ENCODE results near the gene INTS2.
A peak's percentile ranks its signal among the peaks of the same experiment; 100 is the strongest.
"Not testable (repeated sequence)": the region's sequence is repeated elsewhere in the genome, so short reads cannot be mapped to it uniquely, and the experiment has no call there.

Gene INTS2

DNA sequence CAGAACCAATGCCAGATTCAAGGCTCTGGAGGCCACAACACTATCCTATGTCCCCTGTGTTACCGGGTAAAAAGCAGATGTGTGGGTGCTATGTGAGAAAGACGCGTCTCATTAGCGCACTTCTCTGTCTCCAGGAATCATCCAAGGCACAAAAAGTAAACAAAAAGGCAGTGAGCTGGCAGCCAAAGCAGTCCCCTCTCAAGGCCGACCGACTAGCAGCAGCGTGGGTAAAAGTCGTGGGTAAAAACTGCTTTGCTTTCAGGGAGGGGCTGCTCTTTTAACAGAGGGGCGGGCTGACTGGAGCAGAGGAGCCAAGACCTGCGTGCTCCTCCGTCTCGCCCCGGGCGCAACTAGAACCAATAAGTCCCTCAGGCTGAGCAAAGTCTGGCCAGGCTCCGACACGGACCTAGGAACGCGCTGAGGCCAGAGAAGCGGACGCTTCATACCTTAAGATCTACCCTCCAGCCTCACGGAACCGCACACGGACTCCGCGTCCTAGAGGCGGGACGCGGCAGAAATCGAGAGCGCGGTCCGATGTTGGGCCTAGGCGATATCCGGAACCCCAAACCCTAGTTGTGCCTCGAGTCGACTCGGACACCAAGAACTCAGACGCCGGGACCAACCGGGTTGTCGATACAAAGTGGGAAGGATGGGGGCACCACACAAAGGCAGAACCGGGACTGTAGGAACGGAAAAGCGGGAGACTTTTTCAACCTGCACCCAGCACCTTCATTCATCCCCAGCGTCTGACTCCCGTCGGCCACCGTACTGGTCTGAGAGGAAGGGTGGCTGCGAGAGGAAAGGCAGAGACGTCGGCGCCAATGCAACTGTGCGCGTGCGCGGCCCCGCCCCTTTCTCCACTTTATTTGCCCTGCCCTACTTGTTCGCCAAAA, at the start of gene INTS2:
Gene INTS2, minus strand, starts transcription at position 775 of the 893 bp plus-strand sequence. CDS start 1,338 bp downstream, outside the sequence.
- DNase-seq (ENCODE audit: low spot score), result peak; percentile 97

DNA sequence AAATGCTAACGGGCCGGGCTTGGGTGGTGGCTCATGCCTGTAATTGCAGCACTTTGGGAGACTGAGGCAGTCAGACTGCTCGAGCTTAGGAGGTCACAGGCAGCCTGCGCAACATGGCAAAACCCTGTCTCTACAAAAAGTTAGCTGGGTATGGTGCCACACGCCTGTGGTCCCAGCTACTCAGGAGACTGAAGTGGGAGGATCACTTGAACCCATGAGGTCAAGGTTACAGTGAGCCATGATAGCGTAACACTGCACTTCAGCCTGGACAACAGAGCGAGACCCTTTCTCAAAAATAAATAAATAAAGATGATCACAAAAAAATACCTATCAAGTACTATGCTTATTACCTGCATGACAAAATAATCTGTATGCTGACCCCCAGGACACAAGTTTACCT, 46.3 kb upstream of the INTS2 start:
- no peak for DNase-seq (ENCODE audit: low spot score)

DNA sequence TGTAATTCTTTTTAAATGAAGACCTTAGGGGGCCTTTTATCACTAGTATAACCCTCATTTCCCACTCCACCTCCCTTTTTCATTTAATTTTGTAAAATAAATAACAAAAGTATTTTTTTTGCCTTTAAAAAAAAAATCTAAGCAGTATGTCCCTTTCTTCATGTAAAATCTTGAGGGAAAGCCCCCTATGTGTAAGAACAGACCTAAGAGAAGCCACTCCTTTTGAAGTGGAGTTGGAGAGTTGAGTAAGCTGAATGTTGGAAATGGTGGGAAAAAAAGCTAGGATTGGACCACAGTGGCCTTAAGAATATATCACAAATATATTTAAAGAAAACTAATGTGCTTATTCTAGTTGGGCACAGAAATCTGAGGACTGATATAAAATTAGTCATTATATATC, 44.5 kb upstream of the INTS2 start:
- DNase-seq (ENCODE audit: low spot score), result no peak

DNA sequence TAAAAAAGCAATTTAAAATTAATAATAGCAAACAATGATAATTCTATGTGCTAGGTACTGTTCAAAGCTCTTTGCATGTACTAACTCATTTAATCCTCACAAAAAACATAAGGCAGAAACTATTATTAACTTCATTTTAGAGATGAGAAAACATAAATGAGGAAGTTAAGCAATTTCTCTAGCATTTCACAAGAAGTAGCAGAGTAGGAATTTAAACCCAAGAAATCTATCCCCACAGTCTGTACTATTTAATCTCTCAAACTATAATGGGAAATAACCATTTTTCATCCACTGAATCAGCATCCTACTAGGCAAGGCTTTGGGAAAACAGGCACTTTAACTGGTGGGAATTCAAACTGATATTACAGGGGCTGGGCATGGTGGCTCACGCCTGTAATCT, 42.2 kb upstream of the INTS2 start:
- DNase-seq (ENCODE audit: low spot score), result no peak

DNA sequence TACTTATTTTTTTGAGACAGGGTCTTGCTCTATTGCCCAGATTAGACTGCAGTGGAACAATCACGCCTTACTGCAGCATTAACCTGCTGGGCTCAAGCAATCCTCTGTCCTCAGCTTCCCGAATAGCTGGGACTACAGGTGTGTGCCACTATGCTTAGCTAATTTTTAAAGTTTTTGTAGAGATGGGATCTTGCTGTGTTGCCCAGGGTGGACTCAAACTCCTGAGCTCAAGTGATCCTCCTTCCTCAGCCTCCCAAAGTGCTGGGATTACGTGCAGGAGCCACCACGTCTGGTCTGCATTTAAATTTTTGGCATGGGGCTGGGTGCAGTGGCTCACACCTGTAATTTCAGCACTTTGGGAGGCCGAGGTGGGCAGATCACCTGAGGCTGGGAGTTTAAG, 41.0 kb upstream of the INTS2 start:
- DNase-seq (ENCODE audit: low spot score), result no peak

DNA sequence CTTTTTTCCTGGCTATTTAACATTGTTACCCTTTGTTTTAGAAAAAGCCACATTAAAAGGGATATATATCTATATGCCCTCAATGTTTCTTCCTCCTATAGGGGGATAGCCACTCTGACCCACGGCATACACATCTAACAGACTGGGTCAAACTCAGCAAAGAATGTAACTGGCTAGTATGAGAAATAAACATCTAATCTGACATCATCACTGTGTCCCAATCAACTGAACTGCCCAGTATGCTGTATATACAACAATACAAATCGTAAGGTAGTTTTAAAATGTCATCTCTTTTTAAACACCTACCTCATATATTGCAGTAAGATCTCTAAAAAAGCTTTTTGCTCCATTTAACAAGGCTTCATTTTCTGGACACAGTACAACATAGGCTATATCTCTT, 39.9 kb upstream of the INTS2 start:
- DNase-seq (ENCODE audit: low spot score), result no peak

- no peak for DNase-seq (ENCODE audit: low spot score)
These were observed 38.4 kb upstream of the INTS2 start for GRCh38 chr17:61966191-61966590.

DNA sequence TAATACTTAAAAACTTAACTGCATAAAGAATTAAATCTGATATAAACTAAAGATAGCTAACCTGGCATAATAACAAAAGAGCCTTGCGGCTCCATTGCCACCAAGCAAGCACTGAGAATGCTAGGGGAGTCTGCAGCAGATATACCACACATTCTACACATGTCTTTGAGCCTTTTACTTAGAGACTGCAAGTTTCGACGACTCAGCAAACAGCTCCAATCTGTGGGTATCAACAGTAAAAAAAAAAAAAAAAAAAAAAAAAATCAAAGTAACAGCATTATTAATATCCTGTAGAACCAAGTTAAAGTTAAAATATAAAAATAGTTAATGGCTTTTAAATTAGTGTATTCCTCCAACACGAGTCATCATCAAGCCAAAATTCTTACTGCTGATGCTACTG, 27.8 kb upstream of the INTS2 start:
- no peak for DNase-seq (ENCODE audit: low spot score)

DNA sequence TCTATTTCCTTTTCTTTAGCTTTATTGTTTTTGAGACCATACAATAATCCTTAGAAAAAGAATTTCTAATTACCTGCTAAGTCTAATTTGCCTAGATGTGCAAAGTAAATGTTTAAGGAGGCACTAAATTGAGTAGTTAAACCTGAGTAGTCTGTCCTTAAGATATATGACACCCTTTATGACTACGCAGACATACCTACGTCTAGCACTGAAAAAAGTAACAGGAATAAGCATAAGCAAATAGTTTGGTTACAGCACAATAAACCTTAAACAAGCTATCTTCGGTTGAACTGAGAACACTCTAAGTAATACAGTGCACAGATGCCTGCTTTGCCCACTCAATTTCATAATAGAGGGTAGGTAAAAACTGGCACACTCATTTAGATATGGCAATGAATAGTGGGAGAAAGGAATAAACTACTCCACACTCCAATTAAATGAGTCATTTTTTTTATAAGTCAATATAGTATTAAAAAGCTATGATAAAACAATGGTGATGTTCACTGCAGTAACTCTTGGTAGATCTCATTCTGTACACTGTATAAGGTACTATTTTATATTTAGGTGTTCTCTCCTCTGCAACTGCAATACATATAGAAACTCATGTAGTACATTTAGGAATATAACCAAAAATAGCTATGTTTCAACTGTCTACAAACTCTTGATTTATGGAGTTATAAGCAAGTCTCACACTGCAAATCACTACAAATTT, 19.7 kb upstream of the INTS2 start:
- DNase-seq (ENCODE audit: low spot score), result no peak

GRCh38 chr17:61946359-61946758, 18.6 kb upstream of the INTS2 start:
- DNase-seq (ENCODE audit: low spot score), result no peak

- no peak for DNase-seq (ENCODE audit: low spot score)
These were observed 15.3 kb upstream of the INTS2 start for GRCh38 chr17:61943117-61943516.

- DNase-seq (ENCODE audit: low spot score), result no peak
These were observed 14.3 kb upstream of the INTS2 start for GRCh38 chr17:61942085-61942484.

DNA sequence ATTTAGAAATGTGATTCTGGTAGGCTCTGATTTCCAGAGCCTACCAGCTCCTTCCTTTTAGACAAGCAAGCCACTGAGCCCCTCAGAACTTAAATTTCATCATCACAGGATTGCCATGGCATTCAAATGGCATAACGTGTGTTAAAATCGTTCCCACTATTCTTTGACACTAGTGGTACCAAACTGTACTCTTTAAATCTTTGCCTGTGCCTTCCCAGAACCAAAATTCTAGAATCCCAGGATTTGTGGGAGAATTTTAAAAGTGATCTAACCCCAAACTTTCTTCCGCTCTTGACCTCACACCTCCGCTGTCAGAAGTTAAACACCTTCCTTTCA, 287 bp upstream of the INTS2 start:
- DNase-seq (ENCODE audit: low spot score), result no peak

- no peak for DNase-seq (ENCODE audit: low spot score)
These were observed 965 bp downstream of the INTS2 start for GRCh38 chr17:61926826-61927207.

GRCh38 chr17:61915162-61915561, 12.6 kb downstream of the INTS2 start:
- DNase-seq (ENCODE audit: low spot score), result not testable (repeated sequence)

DNA sequence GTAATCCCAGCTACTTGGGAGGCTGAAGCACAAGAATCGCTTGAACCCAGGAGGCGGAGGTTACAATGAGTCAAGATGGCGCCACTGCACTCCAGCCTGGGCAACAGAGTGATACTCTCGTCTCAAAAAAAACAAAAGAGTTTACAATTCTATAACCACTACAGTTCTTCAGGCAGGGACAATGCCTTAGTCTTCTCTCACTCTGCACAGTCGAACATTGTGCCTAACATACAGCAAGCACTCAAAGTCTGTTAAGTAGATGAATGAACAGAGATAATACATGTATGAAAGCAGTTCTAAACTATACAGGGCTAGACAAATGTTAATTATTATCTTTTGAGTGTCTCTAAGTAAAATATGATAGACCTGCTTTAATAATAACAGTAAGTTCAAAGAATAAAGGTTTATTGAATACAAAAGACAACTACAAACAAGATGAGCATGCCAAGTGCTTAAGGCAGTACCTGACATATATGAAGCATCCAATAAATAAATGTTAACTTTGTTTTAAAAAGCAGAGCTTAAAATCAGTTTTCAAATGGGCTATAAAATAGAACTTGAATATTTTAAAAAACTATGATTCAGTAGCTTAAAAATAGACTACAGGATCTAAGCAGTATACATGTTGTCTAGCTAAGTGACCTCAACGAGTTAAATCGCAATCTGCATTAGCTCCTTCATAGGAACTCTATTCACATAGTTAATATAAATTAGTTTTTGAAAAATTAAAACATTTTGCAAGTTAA, 19.3 kb downstream of the INTS2 start:
- DNase-seq (ENCODE audit: low spot score), result no peak

- DNase-seq (ENCODE audit: low spot score), result no peak
These were observed 20.4 kb downstream of the INTS2 start for GRCh38 chr17:61907361-61907760.

- DNase-seq (ENCODE audit: low spot score), result no peak
These were observed 23.6 kb downstream of the INTS2 start for GRCh38 chr17:61904094-61904710.

- no peak for DNase-seq (ENCODE audit: low spot score)
These were observed 24.5 kb downstream of the INTS2 start for GRCh38 chr17:61903251-61903650.

DNA sequence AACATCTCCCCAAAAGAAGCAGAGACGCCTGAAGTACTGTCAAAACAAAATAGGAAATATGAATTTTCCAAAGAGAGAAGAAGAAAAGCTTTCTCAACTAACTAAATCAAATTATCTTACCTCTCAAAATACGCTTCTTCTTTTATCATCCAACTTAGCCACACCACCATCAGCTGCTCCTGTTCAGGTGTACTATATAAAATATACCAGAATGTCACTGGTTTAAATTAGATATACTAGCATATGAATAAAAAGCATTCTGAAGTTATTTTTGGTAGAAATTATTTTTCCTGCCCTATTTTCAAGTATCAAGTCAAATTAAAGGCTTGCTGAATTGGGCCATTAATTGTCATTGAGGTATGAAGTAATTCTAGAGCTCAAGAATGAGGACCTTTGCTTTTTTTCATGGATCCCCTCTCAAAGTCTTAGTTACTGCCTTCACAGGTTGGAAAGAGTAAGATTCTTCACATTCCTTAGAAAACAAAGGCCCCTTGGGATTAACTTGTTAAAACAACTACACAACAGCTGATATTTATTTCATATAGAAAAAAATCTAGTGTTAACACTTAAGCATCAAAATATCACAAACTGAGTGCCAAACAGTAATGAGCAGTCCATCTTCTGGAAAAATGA, 30.1 kb downstream of the INTS2 start:
- DNase-seq (ENCODE audit: low spot score), result no peak

GRCh38 chr17:61895391-61895790, 32.4 kb downstream of the INTS2 start:
- DNase-seq (ENCODE audit: low spot score), result no peak

DNA sequence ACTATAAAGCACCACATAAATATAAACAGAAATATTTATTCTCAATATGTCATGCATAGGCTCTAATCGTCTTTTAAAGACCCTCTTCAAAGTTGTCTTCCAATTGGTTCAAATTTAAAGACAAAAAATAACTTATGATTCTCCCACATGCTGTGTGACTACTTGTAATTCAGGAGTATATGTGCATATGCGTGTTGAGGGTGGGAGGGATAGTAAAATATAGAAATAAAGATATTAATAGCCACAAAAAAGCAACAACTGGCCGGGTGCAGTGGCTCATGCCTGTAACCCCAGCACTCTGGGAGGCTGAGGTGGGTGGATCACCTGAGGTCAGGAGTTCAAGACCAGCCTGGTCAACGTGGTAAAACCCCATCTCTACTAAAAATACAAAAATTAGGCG, 33.5 kb downstream of the INTS2 start:
- DNase-seq (ENCODE audit: low spot score), result not testable (repeated sequence)
